NOMO-1 treated with DMSO at 0.1 percent for 48 hours (cell line): ENCODE results near the gene CNTN5.

Source experiments
- DNase-seq: peaks from one replicate; lab custom pipeline; 2025; ENCODE audit not compliant: unreplicated experiment; lab: John Stamatoyannopoulos, UW

The CNTN5 gene

GRCh38 chr11:99162819-99163218 lies 142.1 kb downstream of the CNTN5 start:
- no peak for DNase-seq

- DNase-seq = no peak
Observed at GRCh38 chr11:99170591-99170990, 149.8 kb downstream of the CNTN5 start.

GRCh38 chr11:99171330-99171729 lies 150.6 kb downstream of the CNTN5 start:
- DNase-seq = no peak

GRCh38 chr11:99176430-99176829 lies 155.7 kb downstream of the CNTN5 start:
- DNase-seq = peak; percentile 56

GRCh38 chr11:99177446-99177845 lies 156.7 kb downstream of the CNTN5 start:
- DNase-seq = no peak

GRCh38 chr11:99184146-99184545 lies 163.4 kb downstream of the CNTN5 start:
- DNase-seq = no peak

GRCh38 chr11:99188221-99188620 lies 167.5 kb downstream of the CNTN5 start:
- no peak for DNase-seq

- no peak for DNase-seq
Observed at GRCh38 chr11:99192716-99193115, 172.0 kb downstream of the CNTN5 start.

- no peak for DNase-seq
Observed at GRCh38 chr11:99197477-99197876, 176.7 kb downstream of the CNTN5 start.

- DNase-seq = no peak
Observed at GRCh38 chr11:99198215-99198614, 177.5 kb downstream of the CNTN5 start.

GRCh38 chr11:99199341-99199740 lies 178.6 kb downstream of the CNTN5 start:
- DNase-seq = no peak

GRCh38 chr11:99200720-99201119 lies 180.0 kb downstream of the CNTN5 start:
- no peak for DNase-seq

- no peak for DNase-seq
Observed at GRCh38 chr11:99208813-99209212, 188.1 kb downstream of the CNTN5 start.

- DNase-seq = peak; percentile 16
Observed at GRCh38 chr11:99229544-99229943, 208.8 kb downstream of the CNTN5 start.

GRCh38 chr11:99234534-99234933 lies 213.8 kb downstream of the CNTN5 start:
- DNase-seq = no peak

GRCh38 chr11:99238401-99238800 lies 217.7 kb downstream of the CNTN5 start:
- DNase-seq = no peak

- DNase-seq = peak; percentile 43
Observed at GRCh38 chr11:99240192-99241030, 219.7 kb downstream of the CNTN5 start.

GRCh38 chr11:99241066-99241465 lies 220.3 kb downstream of the CNTN5 start:
- DNase-seq = no peak

- DNase-seq = no peak
Observed at GRCh38 chr11:99244613-99245012, 223.9 kb downstream of the CNTN5 start.

GRCh38 chr11:99246199-99246598 lies 225.4 kb downstream of the CNTN5 start:
- no peak for DNase-seq

- no peak for DNase-seq
Observed at GRCh38 chr11:99256614-99257013, 235.9 kb downstream of the CNTN5 start.

GRCh38 chr11:99257131-99257530 lies 236.4 kb downstream of the CNTN5 start:
- peak; percentile 91 for DNase-seq

GRCh38 chr11:99260696-99261095 lies 239.9 kb downstream of the CNTN5 start:
- DNase-seq = no peak
